Loucy (cell line): ENCODE results near the gene GRB10.

Experiments used
- H2AFZ ChIP-seq: fragments of 200-600 bp; sonication (generic); 2 replicates; pipeline ENCODE4 v1.6.0; 2016; ENCODE audit warnings: antibody characterized with exemption, mild to moderate bottlenecking, low read length, moderate library complexity
- H3F3A ChIP-seq: fragments of 200-600 bp; 2 replicates; pipeline ENCODE4 v1.6.0; 2016; ENCODE audit warnings: antibody characterized with exemption, low read depth, mild to moderate bottlenecking
- H3K27me3 ChIP-seq: fragments of 200-600 bp; sonication (generic); 2 replicates; pipeline ENCODE4 v1.6.1; 2014; ENCODE audit warnings: low read length, mild to moderate bottlenecking; ENCODE audit not compliant: insufficient read depth, poor library complexity, severe bottlenecking
- H3K36me3 ChIP-seq: fragments of 200-600 bp; sonication (generic); 2 replicates; pipeline ENCODE4 v1.6.1; 2016; ENCODE audit warnings: low read length; ENCODE audit not compliant: insufficient read depth
- H3K4me1 ChIP-seq: fragments of 200-600 bp; sonication (generic); 2 replicates; pipeline ENCODE4 v1.5.1; 2014; ENCODE audit warnings: low read length, mild to moderate bottlenecking; ENCODE audit not compliant: insufficient read depth, poor library complexity, severe bottlenecking
- H3K4me2 ChIP-seq: fragments of 200-600 bp; sonication (generic); 2 replicates; pipeline ENCODE4 v1.6.0; 2014; ENCODE audit warnings: antibody characterized with exemption, low read length, low read depth, mild to moderate bottlenecking; ENCODE audit not compliant: poor library complexity, severe bottlenecking
- H3K4me3 ChIP-seq: fragments of 200-600 bp; sonication (generic); 2 replicates; pipeline ENCODE4 v1.5.1; 2014; ENCODE audit warnings: low read length, mild to moderate bottlenecking, mixed read lengths; ENCODE audit not compliant: poor library complexity, severe bottlenecking
- H3K79me2 ChIP-seq: fragments of 200-600 bp; sonication (generic); 2 replicates; pipeline ENCODE4 v1.6.1; 2014; ENCODE audit warnings: low read length; ENCODE audit not compliant: insufficient read depth
- H3K9ac ChIP-seq: fragments of 200-600 bp; sonication (generic); 2 replicates; pipeline ENCODE4 v1.6.0; 2014; ENCODE audit warnings: mild to moderate bottlenecking, low read depth, low read length, moderate library complexity; ENCODE audit not compliant: poor library complexity, severe bottlenecking
- H3K9me2 ChIP-seq: fragments of 200-600 bp; sonication (generic); replicated peaks from 2 replicates; pipeline ENCODE4 v1.6.1; 2016; ENCODE audit warnings: low read depth, low read length, mixed read lengths
- H3K9me3 ChIP-seq: fragments of 200-600 bp; sonication (generic); 2 replicates; pipeline ENCODE4 v1.6.1; 2014; ENCODE audit warnings: mild to moderate bottlenecking, antibody characterized with exemption, low read length, low read depth; ENCODE audit not compliant: insufficient read depth
- H4K20me1 ChIP-seq: fragments of 200-600 bp; sonication (generic); 2 replicates; pipeline ENCODE4 v1.6.0; 2014; ENCODE audit warnings: antibody characterized with exemption, low read length, mild to moderate bottlenecking; ENCODE audit not compliant: insufficient read depth, poor library complexity, severe bottlenecking
- CTCF ChIP-seq: fragments of 200-600 bp; sonication (generic); conservative IDR thresholded peaks from 2 replicates; pipeline ENCODE4 v1.5.1; 2014; ENCODE audit warnings: mild to moderate bottlenecking, antibody characterized with exemption, low read length
- EZH2phosphoT487 ChIP-seq: fragments of 200-600 bp; IDR thresholded peaks from 2 replicates; pipeline ENCODE4 v1.6.1; 2018; ENCODE audit warnings: antibody characterized with exemption, mild to moderate bottlenecking, moderate library complexity, borderline replicate concordance

Gene GRB10

GRCh38 chr7:50614721-50615518 lies 167.8 kb downstream of the GRB10 start:
- Histone ChIP-seq H3K79me2 (no peaks in the 10 kb centered on the region), H3F3A (no peaks in the 10 kb centered on the region), H3K36me3 (no peaks in the 10 kb centered on the region), H2AFZ (no peak overlapping the region), H3K9me2 (no peaks in the 10 kb centered on the region), H3K4me2 (no peak overlapping the region), H3K27me3 (no peaks in the 10 kb centered on the region), H3K4me1 (peaks cover 21% of the 10 kb centered on the region), H3K9ac (no peak overlapping the region), H3K4me3 (no peak overlapping the region), H3K9me3 (no peaks in the 10 kb centered on the region), H4K20me1 (no peaks in the 10 kb centered on the region)
- TF ChIP-seq CTCF = peak; percentile 61
- TF ChIP-seq EZH2phosphoT487 = no peak

GRCh38 chr7:50613473-50613872 lies 169.2 kb downstream of the GRB10 start:
- H3K36me3 ChIP-seq = no peaks in the 10 kb centered on the region
- no peak overlapping the region for H3K4me3 ChIP-seq
- peaks cover 22% of the 10 kb centered on the region for H3K4me1 ChIP-seq
- no peaks in the 10 kb centered on the region for H3K27me3 ChIP-seq
- H3K4me2 ChIP-seq = no peak overlapping the region
- H3F3A ChIP-seq = no peaks in the 10 kb centered on the region
- H3K9me3 ChIP-seq = no peaks in the 10 kb centered on the region
- no peak overlapping the region for H2AFZ ChIP-seq
- no peaks in the 10 kb centered on the region for H3K9me2 ChIP-seq
- no peak for TF ChIP-seq CTCF
- TF ChIP-seq EZH2phosphoT487 = no peak
- no peaks in the 10 kb centered on the region for H3K79me2 ChIP-seq
- no peak overlapping the region for H3K9ac ChIP-seq
- no peaks in the 10 kb centered on the region for H4K20me1 ChIP-seq

- Histone ChIP-seq H4K20me1 (no peaks in the 10 kb centered on the region), H3K4me3 (no peak overlapping the region), H3K9ac (no peak overlapping the region), H3K4me2 (no peak overlapping the region), H3F3A (no peaks in the 10 kb centered on the region), H3K4me1 (peaks cover 22% of the 10 kb centered on the region), H3K9me3 (no peaks in the 10 kb centered on the region), H2AFZ (no peak overlapping the region), H3K9me2 (no peaks in the 10 kb centered on the region), H3K27me3 (no peaks in the 10 kb centered on the region), H3K79me2 (no peaks in the 10 kb centered on the region), H3K36me3 (no peaks in the 10 kb centered on the region)
- TF ChIP-seq CTCF (no peak), EZH2phosphoT487 (no peak)
These were observed 170.0 kb downstream of the GRB10 start for GRCh38 chr7:50612704-50613103.
